CD14-positive monocyte (primary cell): Measurements from ENCODE around the gene ISX. TPM values are rescaled to one million over a fixed set of nuclear protein-coding genes. Genes with fewer than 3 reads are reported as not detected.

Experiments used
- DNase-seq, 3 donors: peaks; one replicate each; pipeline ENCODE4 v3.0.0-alpha.2; 2011 to 2022
- H2AFZ ChIP-seq: 2 replicates; pipeline ENCODE4 v1.6.0; 2012; ENCODE audit warnings: mild to moderate bottlenecking, low read depth, low read length, inconsistent platforms; ENCODE audit not compliant: insufficient read depth, poor library complexity, severe bottlenecking
- H3K27ac ChIP-seq, 2 donors: 1 replicate in 1 of 2; 2 replicates in 1 of 2; pipeline ENCODE4 v1.5.1; 2012 to 2013; ENCODE audit warnings: low read length in 2 of 2, control low read depth in 1 of 2, inconsistent platforms in 1 of 2, low read depth in 1 of 2, mild to moderate bottlenecking in 1 of 2
- H3K27me3 ChIP-seq, 2 donors: one replicate each; pipeline versions ENCODE4 v1.6.0 to v1.6.1; 2011 to 2013; ENCODE audit warnings: low read length in 2 of 2; ENCODE audit not compliant: control insufficient read depth in 2 of 2, insufficient read depth in 2 of 2
- H3K36me3 ChIP-seq, 2 donors: replicated peaks in 1 of 2; 1 replicate in 1 of 2; 2 replicates in 1 of 2; pipeline versions ENCODE4 v1.5.1 to v1.6.1; 2012 to 2013; ENCODE audit warnings: low read length in 2 of 2, control low read depth in 1 of 2, inconsistent platforms in 1 of 2, mild to moderate bottlenecking in 1 of 2; ENCODE audit not compliant: insufficient read depth in 2 of 2, control insufficient read depth in 1 of 2
- H3K4me1 ChIP-seq, 2 donors: 1 replicate in 1 of 2; 2 replicates in 1 of 2; pipeline versions ENCODE4 v1.5.1 to v1.6.1; 2012 to 2013; ENCODE audit warnings: low read length in 2 of 2, control low read depth in 1 of 2, inconsistent platforms in 1 of 2, mild to moderate bottlenecking in 1 of 2, moderate library complexity in 1 of 2; ENCODE audit not compliant: insufficient read depth in 2 of 2, control insufficient read depth in 1 of 2
- H3K4me2 ChIP-seq: replicated peaks from 2 replicates; pipeline ENCODE3; 2012; ENCODE audit warnings: low read length, moderate library complexity, mild to moderate bottlenecking; ENCODE audit not compliant: poor library complexity, severe bottlenecking; ENCODE audit errors: extremely low read depth
- H3K4me3 ChIP-seq, 3 experiments: fragments of 200-600 bp in 1 of 3; sonication (generic) in 1 of 3; replicated peaks in 1 of 3; 1 replicate in 2 of 3; 2 replicates in 1 of 3; pipeline ENCODE4 v1.5.1; 2011 to 2013; ENCODE audit warnings: low read length in 3 of 3, mild to moderate bottlenecking in 3 of 3, control low read depth in 2 of 3, low read depth in 2 of 3, inconsistent platforms in 1 of 3, moderate library complexity in 1 of 3
- H3K79me2 ChIP-seq: 2 replicates; pipeline ENCODE4 v1.6.0; 2012; ENCODE audit warnings: mild to moderate bottlenecking, control low read depth, inconsistent platforms, low read length, moderate library complexity; ENCODE audit not compliant: insufficient read depth
- H3K9ac ChIP-seq: 2 replicates; pipeline ENCODE4 v1.6.0; 2017; ENCODE audit warnings: low read length, mild to moderate bottlenecking; ENCODE audit not compliant: insufficient read depth, poor library complexity, severe bottlenecking
- H3K9me3 ChIP-seq, 2 donors: replicated peaks in 1 of 2; 1 replicate in 1 of 2; 2 replicates in 1 of 2; pipeline versions ENCODE4 v1.5.1 to v1.6.1; 2012 to 2013; ENCODE audit warnings: low read length in 2 of 2, control low read depth in 1 of 2; ENCODE audit not compliant: control insufficient read depth in 1 of 2, insufficient read depth in 1 of 2
- H4K20me1 ChIP-seq: 2 replicates; pipeline ENCODE4 v1.6.0; 2012; ENCODE audit warnings: mild to moderate bottlenecking, low read length, control low read depth, moderate library complexity; ENCODE audit not compliant: insufficient read depth
- H3K27ac Mint-ChIP-seq, 7 donors: one replicate each; pipeline ENCODE4 v1.8.0; 2020; ENCODE audit warnings: mild to moderate bottlenecking in 7 of 7, mixed read lengths in 7 of 7, moderate library complexity in 6 of 7, inconsistent platforms in 2 of 7
- H3K27me3 Mint-ChIP-seq, 3 donors: one replicate each; pipeline ENCODE4 v1.8.0; 2021 to 2022; ENCODE audit warnings: low read depth in 3 of 3, mild to moderate bottlenecking in 3 of 3, mixed read lengths in 3 of 3, moderate library complexity in 3 of 3, inconsistent platforms in 1 of 3
- H3K36me3 Mint-ChIP-seq, 2 donors: one replicate each; pipeline ENCODE4 v1.8.0; 2020; ENCODE audit warnings: mixed read lengths in 2 of 2, inconsistent platforms in 1 of 2, mild to moderate bottlenecking in 1 of 2
- H3K4me1 Mint-ChIP-seq: one replicate; pipeline ENCODE4 v1.8.0; 2020; ENCODE audit warnings: mild to moderate bottlenecking, mixed read lengths
- H3K4me3 Mint-ChIP-seq, 2 donors: one replicate each; pipeline ENCODE4 v1.8.0; 2020; ENCODE audit warnings: mild to moderate bottlenecking in 2 of 2, mixed read lengths in 2 of 2, moderate library complexity in 1 of 2
- H3K9me3 Mint-ChIP-seq, 7 donors: one replicate each; pipeline ENCODE4 v1.8.0; 2020 to 2022; ENCODE audit warnings: mixed read lengths in 7 of 7, mild to moderate bottlenecking in 6 of 7, moderate library complexity in 6 of 7, inconsistent platforms in 2 of 7
- WGBS: methylation state at CpG from one replicate; pipeline ENCODE4 v1.1.5; 2013; ENCODE audit warnings: missing lambda C conversion rate; ENCODE audit not compliant: insufficient coverage; 5-methylcytosine and 5-hydroxymethylcytosine counted together
- intact Hi-C, 2 donors: fragments of 100-400 bp; cut with micrococcal nuclease; formaldehyde crosslinking; loops; one replicate each; pipeline versions ENCODE4 v1.15.0 to v1.15.1; 2023
- polyA plus RNA-seq, 3 donors: library from polyadenylated mRNA; depleted of rRNA in 1 of 3; unstranded in 2 of 3; stranded (reverse) in 1 of 3; fragments of 300-500 nt in 2 of 3; fragments of >200 nt in 1 of 3; fragmentation: Illumina TruSeq in 2 of 3; gene quantifications; 1 replicate in 2 of 3; 2 replicates in 1 of 3; pipeline ENCODE4 v1.2.3, GENCODE V29; 2012 to 2021
- TF ChIP-seq, protein P1 (sequence below): fragments of 200-600 bp; IDR thresholded peaks from one replicate; pipeline ENCODE4 v1.8.0; 2022; ENCODE audit warnings: antibody characterized with exemption, mild to moderate bottlenecking

Gene ISX
- polyA plus RNA-seq, 3 donors: not detected

DNA sequence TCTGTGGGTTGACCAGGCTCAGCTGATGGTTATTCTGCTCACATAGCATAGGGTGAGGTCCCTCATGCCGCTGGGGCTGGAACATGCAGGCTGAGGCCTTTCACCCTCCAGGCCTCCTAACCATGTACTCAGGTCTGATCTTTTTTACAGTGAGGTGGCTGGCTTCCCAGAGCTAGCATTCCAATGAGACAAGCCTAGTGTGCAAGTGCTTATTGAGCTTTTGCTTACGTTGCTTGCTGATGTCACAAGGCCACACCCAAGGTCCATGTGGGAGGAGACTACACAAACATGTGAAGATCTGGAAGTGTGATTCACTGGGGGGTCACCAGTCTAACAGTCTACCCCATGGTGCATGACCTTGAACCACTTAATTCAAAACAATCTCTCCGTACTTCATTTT lies 33.9 kb downstream of the ISX start:
- 86% methylated on average over 1 of the region's 3 CpGs for WGBS
- Histone ChIP-seq H3K79me2 (no peaks in the 10 kb centered on the region), H4K20me1 (no peaks in the 10 kb centered on the region), H3K36me3 (no peaks in the 10 kb centered on the region), H3K27me3 (no peaks in the 10 kb centered on the region), H3K9ac (no peak overlapping the region), H3K9me3 (no peaks in the 10 kb centered on the region), H3K4me3 (no peak overlapping the region), H3K4me2 (no peak overlapping the region), H2AFZ (no peak overlapping the region), H3K4me1 (no peaks in the 10 kb centered on the region), H3K27ac (no peak overlapping the region)
- H3K4me3 Mint-ChIP-seq: no peak overlapping the region
- H3K9me3 Mint-ChIP-seq: peaks cover 0 to 7% (median 0%) of the 10 kb centered on the region in 7 donors
- H3K27me3 Mint-ChIP-seq: peaks cover 2 to 12% (median 4%) of the 10 kb centered on the region in 3 donors
- DNase-seq: no peak
- no peaks in the 10 kb centered on the region for H3K4me1 Mint-ChIP-seq
- intact Hi-C loops: no loop called here
- no peak overlapping the region for H3K27ac Mint-ChIP-seq
- TF ChIP-seq, protein P1, sequence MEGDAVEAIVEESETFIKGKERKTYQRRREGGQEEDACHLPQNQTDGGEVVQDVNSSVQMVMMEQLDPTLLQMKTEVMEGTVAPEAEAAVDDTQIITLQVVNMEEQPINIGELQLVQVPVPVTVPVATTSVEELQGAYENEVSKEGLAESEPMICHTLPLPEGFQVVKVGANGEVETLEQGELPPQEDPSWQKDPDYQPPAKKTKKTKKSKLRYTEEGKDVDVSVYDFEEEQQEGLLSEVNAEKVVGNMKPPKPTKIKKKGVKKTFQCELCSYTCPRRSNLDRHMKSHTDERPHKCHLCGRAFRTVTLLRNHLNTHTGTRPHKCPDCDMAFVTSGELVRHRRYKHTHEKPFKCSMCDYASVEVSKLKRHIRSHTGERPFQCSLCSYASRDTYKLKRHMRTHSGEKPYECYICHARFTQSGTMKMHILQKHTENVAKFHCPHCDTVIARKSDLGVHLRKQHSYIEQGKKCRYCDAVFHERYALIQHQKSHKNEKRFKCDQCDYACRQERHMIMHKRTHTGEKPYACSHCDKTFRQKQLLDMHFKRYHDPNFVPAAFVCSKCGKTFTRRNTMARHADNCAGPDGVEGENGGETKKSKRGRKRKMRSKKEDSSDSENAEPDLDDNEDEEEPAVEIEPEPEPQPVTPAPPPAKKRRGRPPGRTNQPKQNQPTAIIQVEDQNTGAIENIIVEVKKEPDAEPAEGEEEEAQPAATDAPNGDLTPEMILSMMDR: no peak
- no peaks in the 10 kb centered on the region for H3K36me3 Mint-ChIP-seq

DNA sequence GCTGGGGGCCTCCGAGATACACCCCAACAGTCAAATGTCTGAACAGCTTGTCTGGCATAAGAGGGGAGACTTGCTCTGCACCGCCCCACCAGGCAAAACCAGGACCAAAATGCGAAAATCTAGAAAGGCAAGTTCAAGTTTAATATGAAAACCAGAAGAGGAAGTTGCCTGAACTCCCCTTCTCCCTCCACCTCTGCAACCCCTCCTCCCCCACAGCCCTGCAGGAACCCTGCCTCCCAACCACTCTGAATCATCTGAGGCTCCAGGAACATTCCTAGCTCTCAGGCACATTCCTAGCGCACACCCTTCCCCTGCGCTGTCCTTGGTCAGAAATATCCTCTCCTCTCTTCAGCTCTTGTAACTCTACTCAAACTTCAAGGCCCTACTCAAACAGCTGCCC lies 36.7 kb downstream of the ISX start:
- H3K79me2 ChIP-seq: no peaks in the 10 kb centered on the region
- no peak overlapping the region for H3K27ac Mint-ChIP-seq
- no peak overlapping the region for H3K4me2 ChIP-seq
- no peaks in the 10 kb centered on the region for H4K20me1 ChIP-seq
- H3K4me1 Mint-ChIP-seq: no peaks in the 10 kb centered on the region
- no peak for DNase-seq
- H3K27me3 ChIP-seq: no peaks in the 10 kb centered on the region
- H3K4me3 ChIP-seq: no peak overlapping the region
- no peaks in the 10 kb centered on the region for H3K36me3 Mint-ChIP-seq
- 77% methylated on average over 5 of the region's 5 CpGs for WGBS
- no peaks in the 10 kb centered on the region for H3K9me3 ChIP-seq
- H3K27ac ChIP-seq: no peak overlapping the region
- H3K9me3 Mint-ChIP-seq: peaks cover 0 to 2% (median under 1%) of the 10 kb centered on the region in 7 donors
- H3K36me3 ChIP-seq: no peaks in the 10 kb centered on the region
- peaks cover 4 to 13% (median 4%) of the 10 kb centered on the region in 3 donors for H3K27me3 Mint-ChIP-seq
- no peak overlapping the region for H3K9ac ChIP-seq
- no peak overlapping the region for H2AFZ ChIP-seq
- TF ChIP-seq, protein P1: no peak
- no peaks in the 10 kb centered on the region for H3K4me1 ChIP-seq
- H3K4me3 Mint-ChIP-seq: no peak overlapping the region
- intact Hi-C loops: no loop called here
